Measurements from ENCODE around the gene SECISBP2. TPM values are rescaled to one million over a fixed set of nuclear protein-coding genes. Genes with fewer than 3 reads are reported as not detected.

SECISBP2 gene
- polyA plus RNA-seq, 1 of the 3 experiments (the other 2 are of a cell fraction), result 21.2 TPM

DNA sequence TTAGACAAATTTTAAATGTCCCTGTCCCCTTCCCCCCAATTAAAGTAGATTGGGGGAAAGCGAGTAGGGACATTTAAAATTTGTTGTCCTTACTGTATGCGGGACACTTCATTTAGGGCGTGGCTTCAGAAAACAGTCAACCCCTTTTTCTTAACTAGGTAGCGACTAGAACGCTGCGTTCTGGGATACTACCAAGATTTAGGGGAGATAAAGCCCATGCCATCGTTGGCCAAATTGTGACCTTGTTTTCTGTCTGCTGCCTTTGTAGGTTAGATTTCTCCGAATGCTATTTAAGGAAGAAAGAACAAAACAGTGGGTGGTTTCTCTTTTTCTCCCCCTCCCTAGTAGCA lies 6.1 kb upstream of the SECISBP2 start:
- Histone ChIP-seq H3K79me2 (ENCODE audit: insufficient read depth) (peaks cover 72% of the 10 kb centered on the region), H2AFZ (ENCODE audit: low read depth) (peak overlapping the region; percentile 9; the same call in 1 of the 2 replicates), H3K27ac (ENCODE audit: low read depth in 2 of 2, low read length in 1 of 2) (peak overlapping the region; percentile 83 to 96), H3K9ac (peak overlapping the region; percentile 88), H3K4me2 (peak overlapping the region; percentile 89), H3K4me1 (ENCODE audit: control insufficient read depth in 1 of 2, insufficient read depth in 2 of 2, low read depth in 1 of 2, low read length in 1 of 2) (peaks cover 18 to 19% of the 10 kb centered on the region in 2 experiments; a peak in 3 of 4 replicates), H4K20me1 (ENCODE audit: insufficient read depth) (peaks cover 27% of the 10 kb centered on the region; the same call in 1 of the 2 replicates), H3F3A (replicated peaks; ENCODE audit: insufficient read depth) (peaks cover 30% of the 10 kb centered on the region), H3K36me3 (replicated peaks in 1 of 2; ENCODE audit: control insufficient read depth in 1 of 2, insufficient read depth in 2 of 2, low read length in 1 of 2) (peaks cover 22 to 31% of the 10 kb centered on the region in 2 experiments), H3K4me3 (ENCODE audit: low read depth in 2 of 2, low read length in 1 of 2) (peak overlapping the region; percentile 92 to 95), H3K9me3 (no peaks in the 10 kb centered on the region), H3K9me2 (no peaks in the 10 kb centered on the region), H3K27me3 (ENCODE audit: insufficient read depth) (no peaks in the 10 kb centered on the region)
- POLR2A ChIA-PET, result interaction anchor here (0.8 to 1.2 kb wide), 2 partner anchors 132 to 137 kb away, joined by 3 read pairs; no protein-coding TSS in a partner anchor
- WGBS (ENCODE audit: low lambda C conversion rate), result 0% methylated on average over 8 of the region's 8 CpGs
- CTCF ChIA-PET, result interaction anchor here (1.0 to 1.8 kb wide), 2 partner anchors 237 to 787 kb away, joined by 4 to 7 read pairs; no protein-coding TSS in a partner anchor
- DNase-seq, result peak; percentile 21
- TF ChIP-seq NFIC (IDR thresholded peaks at IDR 0.05; ENCODE audit: borderline replicate concordance) (no peak), POLR2AphosphoS5 (IDR thresholded peaks at IDR 0.05; ENCODE audit: low read depth, low read length) (peak; percentile 32; the same call in 1 of the 2 replicates), MXI1 (IDR thresholded peaks at IDR 0.05; ENCODE audit: low read depth, low read length) (peak; percentile 51; the same call in 1 of the 2 replicates)

DNA sequence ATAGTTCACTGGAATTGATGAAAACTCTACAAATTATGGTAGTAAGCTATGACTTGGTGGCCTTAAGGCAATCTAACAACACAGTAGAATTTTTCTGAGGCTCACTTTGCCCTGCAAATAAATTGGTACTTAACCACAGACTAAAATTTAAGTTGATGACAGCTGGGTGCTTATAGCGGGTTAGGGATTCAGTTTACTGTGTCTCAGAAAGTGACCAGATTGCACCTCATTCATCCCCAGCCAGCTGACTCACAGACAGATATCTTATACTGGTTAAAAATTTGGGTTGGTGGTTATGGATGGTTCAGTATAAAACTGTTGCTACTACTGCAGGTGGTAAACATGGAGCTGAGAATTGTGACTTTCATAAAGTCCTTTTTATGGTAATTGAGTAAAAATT lies 4.5 kb upstream of the SECISBP2 start:
- WGBS (ENCODE audit: low lambda C conversion rate), result 31% methylated on average over 1 of the region's 1 CpG
- peak overlapping the region; percentile 92 to 95 for H3K4me3 ChIP-seq (ENCODE audit: low read depth in 2 of 2, low read length in 1 of 2)
- no peaks in the 10 kb centered on the region for H3K9me3 ChIP-seq
- peaks cover 80% of the 10 kb centered on the region for H3K79me2 ChIP-seq (ENCODE audit: insufficient read depth)
- H3K4me1 ChIP-seq (ENCODE audit: control insufficient read depth in 1 of 2, insufficient read depth in 2 of 2, low read depth in 1 of 2, low read length in 1 of 2), result peaks cover 21 to 29% of the 10 kb centered on the region in 2 experiments
- H4K20me1 ChIP-seq (ENCODE audit: insufficient read depth), result peaks cover 27% of the 10 kb centered on the region; the same call in 1 of the 2 replicates
- peaks cover 19 to 34% of the 10 kb centered on the region in 2 experiments for H3K36me3 ChIP-seq (replicated peaks in 1 of 2; ENCODE audit: control insufficient read depth in 1 of 2, insufficient read depth in 2 of 2, low read length in 1 of 2)
- H3K4me2 ChIP-seq, result peak overlapping the region; percentile 89
- no peaks in the 10 kb centered on the region for H3K9me2 ChIP-seq
- peaks cover 36% of the 10 kb centered on the region for H3F3A ChIP-seq (replicated peaks; ENCODE audit: insufficient read depth)
- no peak for DNase-seq
- ChIA-PET CTCF (no interaction called here), POLR2A (no interaction called here)
- H3K27ac ChIP-seq (ENCODE audit: low read depth in 2 of 2, low read length in 1 of 2), result peak overlapping the region; percentile 83 to 96
- peak overlapping the region; percentile 88; the same call in 1 of the 2 replicates for H3K9ac ChIP-seq
- TF ChIP-seq GABPA (IDR thresholded peaks at IDR 0.05; ENCODE audit: low read depth) (no peak), RXRA (IDR thresholded peaks at IDR 0.05; ENCODE audit: borderline replicate concordance, low read depth) (no peak), EZH2phosphoT487 (IDR thresholded peaks at IDR 0.05; ENCODE audit: borderline replicate concordance, low read depth) (no peak), GATA2 (CRISPR knock-in tag; IDR thresholded peaks at IDR 0.05) (no peak), TAF1 (IDR thresholded peaks at IDR 0.05; ENCODE audit: borderline replicate concordance, low read depth, low read length) (no peak), JUND (IDR thresholded peaks at IDR 0.05) (no peak), SMC3 (IDR thresholded peaks at IDR 0.05; ENCODE audit: low read depth, low read length) (no peak), CHD2 (IDR thresholded peaks at IDR 0.05; ENCODE audit: low read length, partially characterized antibody) (no peak), FOXJ3 (CRISPR knock-in tag; IDR thresholded peaks at IDR 0.05) (no peak), RFX5 (IDR thresholded peaks at IDR 0.05; ENCODE audit: low read length) (no peak), TCF12 (IDR thresholded peaks at IDR 0.05) (no peak), MEF2A (IDR thresholded peaks at IDR 0.05; ENCODE audit: borderline replicate concordance, low read depth) (no peak), POLR2AphosphoS5 (IDR thresholded peaks at IDR 0.05; ENCODE audit: low read depth, low read length) (no peak), RAD21 (IDR thresholded peaks at IDR 0.05; ENCODE audit: low read length) (no peak), NFIC (IDR thresholded peaks at IDR 0.05; ENCODE audit: borderline replicate concordance) (no peak)
- TF ChIP-seq, protein P1, sequence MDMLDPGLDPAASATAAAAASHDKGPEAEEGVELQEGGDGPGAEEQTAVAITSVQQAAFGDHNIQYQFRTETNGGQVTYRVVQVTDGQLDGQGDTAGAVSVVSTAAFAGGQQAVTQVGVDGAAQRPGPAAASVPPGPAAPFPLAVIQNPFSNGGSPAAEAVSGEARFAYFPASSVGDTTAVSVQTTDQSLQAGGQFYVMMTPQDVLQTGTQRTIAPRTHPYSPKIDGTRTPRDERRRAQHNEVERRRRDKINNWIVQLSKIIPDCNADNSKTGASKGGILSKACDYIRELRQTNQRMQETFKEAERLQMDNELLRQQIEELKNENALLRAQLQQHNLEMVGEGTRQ (IDR thresholded peaks at IDR 0.05; ENCODE audit: borderline replicate concordance, low read depth, low read length), result no peak
- H2AFZ ChIP-seq (ENCODE audit: low read depth), result no peak overlapping the region
- no peaks in the 10 kb centered on the region for H3K27me3 ChIP-seq (ENCODE audit: insufficient read depth)
